Fibroblast of mammary gland (primary cell): ENCODE measurements around the gene VAT1L.

ENCODE experiments used
- DNase-seq: peaks from one replicate; pipeline ENCODE4 v3.0.0-alpha.2; 2010; ENCODE audit warnings: low read depth
- H3K4me3 ChIP-seq: 2 replicates; pipeline ENCODE4 v1.5.1; 2011; ENCODE audit warnings: low read depth, mild to moderate bottlenecking, low read length, moderate library complexity; ENCODE audit not compliant: control insufficient read depth
- TF ChIP-seq, protein P1 (sequence below): conservative IDR thresholded peaks from 2 replicates; pipeline ENCODE4 v1.5.1; 2011; ENCODE audit warnings: low read depth, low read length, inconsistent platforms; ENCODE audit not compliant: control insufficient read depth, insufficient read depth

VAT1L gene

DNA sequence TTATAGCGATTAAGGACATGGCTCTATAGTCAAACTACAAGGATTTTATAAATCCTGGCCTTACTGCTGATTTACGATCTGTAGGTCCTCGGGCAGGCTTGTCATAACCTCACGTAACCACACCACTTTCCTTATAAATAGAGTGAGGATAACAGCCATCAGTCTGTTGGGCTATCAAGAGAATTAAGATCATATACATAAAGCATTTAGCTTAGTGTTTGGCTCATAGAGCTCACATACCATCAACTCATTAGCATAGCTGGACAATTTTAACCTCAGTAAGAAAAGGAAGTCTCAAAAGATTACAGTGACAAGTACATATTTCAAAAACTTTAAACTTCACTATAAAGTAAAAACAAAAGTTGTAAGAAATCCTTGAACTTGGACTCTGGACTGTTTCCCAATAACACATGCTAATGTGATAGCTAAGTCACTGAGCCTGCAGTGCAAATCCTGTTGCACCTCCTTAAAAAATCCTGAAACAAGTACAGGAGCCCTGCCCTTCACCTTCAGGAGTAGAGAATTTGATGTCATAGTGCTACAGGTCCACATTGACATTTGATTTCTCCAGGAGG is 213.2 kb downstream of the VAT1L start:
- TF ChIP-seq, protein P1, sequence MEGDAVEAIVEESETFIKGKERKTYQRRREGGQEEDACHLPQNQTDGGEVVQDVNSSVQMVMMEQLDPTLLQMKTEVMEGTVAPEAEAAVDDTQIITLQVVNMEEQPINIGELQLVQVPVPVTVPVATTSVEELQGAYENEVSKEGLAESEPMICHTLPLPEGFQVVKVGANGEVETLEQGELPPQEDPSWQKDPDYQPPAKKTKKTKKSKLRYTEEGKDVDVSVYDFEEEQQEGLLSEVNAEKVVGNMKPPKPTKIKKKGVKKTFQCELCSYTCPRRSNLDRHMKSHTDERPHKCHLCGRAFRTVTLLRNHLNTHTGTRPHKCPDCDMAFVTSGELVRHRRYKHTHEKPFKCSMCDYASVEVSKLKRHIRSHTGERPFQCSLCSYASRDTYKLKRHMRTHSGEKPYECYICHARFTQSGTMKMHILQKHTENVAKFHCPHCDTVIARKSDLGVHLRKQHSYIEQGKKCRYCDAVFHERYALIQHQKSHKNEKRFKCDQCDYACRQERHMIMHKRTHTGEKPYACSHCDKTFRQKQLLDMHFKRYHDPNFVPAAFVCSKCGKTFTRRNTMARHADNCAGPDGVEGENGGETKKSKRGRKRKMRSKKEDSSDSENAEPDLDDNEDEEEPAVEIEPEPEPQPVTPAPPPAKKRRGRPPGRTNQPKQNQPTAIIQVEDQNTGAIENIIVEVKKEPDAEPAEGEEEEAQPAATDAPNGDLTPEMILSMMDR: no peak
- no peak for DNase-seq
- no peak overlapping the region for H3K4me3 ChIP-seq

DNA sequence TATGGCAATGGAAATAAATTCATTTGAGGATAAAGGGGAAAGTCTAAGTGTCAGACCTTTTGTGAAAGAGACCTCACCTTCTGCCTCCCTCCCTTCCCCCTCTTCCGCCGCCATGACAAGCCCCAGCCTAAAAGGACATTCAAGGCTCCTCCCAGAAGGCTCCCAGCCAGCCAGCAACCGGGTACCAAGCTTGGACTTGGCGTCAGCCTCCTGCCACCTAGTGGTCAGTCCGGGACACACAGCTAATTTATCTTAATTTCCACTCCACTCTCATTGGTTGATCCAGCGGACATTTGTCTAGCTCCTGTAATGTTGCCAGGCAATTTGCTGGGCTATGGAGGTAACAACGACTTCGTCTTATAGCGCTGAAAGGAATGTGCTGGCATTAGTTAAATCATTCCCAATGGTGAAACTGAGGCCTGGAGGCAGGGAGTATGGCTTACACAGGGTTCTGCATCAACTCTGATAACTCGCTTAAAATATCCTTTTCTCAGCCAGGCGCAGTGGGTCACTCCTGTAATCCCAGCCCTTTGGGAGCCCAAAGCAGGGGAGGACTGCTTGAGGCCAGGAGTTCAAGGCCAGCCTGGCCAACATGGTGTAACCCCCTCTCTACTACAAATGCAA is 214.7 kb downstream of the VAT1L start:
- TF ChIP-seq, protein P1: peak; percentile 82
- no peak overlapping the region for H3K4me3 ChIP-seq
- DNase-seq: peak; percentile 87

DNA sequence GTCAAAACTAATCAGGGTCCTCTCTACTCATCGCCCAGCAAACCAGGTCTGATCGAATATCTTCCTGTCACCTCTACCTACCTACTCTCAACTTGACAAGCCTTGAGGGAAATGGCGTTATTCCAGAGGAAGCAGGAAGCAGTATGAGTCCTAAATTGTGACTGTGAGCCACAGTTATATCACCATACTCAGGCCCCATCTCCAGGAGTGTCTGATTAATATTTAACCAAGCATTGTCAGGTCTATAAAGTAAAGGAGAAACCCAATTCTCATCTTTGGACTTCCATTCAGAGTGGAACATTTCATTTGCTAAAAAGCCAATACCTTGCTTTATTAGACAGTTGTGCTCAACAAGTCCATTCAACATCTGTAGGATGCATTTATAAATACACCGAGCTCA is 216.2 kb downstream of the VAT1L start:
- no peak overlapping the region for H3K4me3 ChIP-seq
- TF ChIP-seq, protein P1: no peak
- no peak for DNase-seq

- DNase-seq: peak; percentile 4
- TF ChIP-seq, protein P1: peak; percentile 24
- H3K4me3 ChIP-seq: no peak overlapping the region
These were observed 217.5 kb downstream of the VAT1L start for GRCh38 chr16:78005881-78006280.

GRCh38 chr16:78007121-78007520 is 218.8 kb downstream of the VAT1L start:
- no peak for DNase-seq
- TF ChIP-seq, protein P1: no peak
- no peak overlapping the region for H3K4me3 ChIP-seq

- DNase-seq: no peak
- TF ChIP-seq, protein P1: no peak
- no peak within 1 kb of the TSS for H3K4me3 ChIP-seq
These were observed 234.1 kb downstream of the VAT1L start, which contains the start of gene CLEC3A for GRCh38 chr16:78022347-78023060. Gene CLEC3A, plus strand, starts transcription at chr16:78022548. Its CDS starts 79 bp downstream, at chr16:78022627.
